ENCODE measurements around the gene HOTAIR.

Gene HOTAIR

DNA sequence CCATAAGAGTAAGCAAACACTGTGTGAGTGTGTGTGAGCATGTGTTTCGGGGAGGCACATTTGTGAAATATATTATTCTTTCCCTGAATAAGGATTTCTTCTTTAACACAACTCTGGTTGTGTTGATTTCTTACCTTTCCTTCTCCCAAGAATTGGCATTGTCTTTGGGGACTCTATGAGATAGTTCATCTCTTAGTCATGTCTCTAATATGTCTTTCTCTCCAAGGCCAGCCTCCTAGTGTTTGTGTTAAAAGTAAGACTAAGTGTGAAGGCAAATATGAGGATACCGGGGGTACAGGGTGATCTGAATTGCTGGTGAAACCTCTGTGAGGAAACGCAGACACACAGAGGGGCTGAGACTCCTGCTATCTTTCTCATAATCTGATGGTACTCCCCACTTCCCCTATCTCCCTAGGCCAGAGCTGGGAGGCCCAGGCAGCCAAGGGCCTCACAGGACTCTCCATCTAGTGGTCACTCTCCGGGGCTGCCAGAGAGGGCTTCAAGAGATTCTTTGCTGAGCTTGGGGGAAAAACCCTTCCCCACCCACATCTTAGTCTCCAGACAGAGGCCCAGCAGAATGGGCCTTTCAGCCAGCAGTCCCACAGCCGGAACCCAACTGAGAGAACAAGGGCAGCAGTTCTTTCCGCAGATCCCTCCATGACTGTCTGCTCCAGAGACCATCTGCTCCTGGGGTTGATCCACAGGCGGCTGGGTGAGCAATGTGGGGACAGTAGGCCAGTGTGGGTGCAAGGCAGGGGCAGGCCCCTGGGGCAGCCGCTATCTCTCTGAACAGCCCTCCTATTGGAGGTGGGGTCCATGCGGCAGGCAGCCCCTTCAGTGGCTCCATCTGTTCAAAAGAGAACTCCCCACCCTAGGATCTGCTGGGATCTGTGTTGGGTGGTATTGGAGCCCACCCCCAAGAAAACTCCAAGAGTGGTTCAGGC lies 25.8 kb downstream of the HOTAIR start:
- no peak for DNase-seq (ENCODE audit: low read depth in 1 of 2, low spot score in 1 of 2)

DNA sequence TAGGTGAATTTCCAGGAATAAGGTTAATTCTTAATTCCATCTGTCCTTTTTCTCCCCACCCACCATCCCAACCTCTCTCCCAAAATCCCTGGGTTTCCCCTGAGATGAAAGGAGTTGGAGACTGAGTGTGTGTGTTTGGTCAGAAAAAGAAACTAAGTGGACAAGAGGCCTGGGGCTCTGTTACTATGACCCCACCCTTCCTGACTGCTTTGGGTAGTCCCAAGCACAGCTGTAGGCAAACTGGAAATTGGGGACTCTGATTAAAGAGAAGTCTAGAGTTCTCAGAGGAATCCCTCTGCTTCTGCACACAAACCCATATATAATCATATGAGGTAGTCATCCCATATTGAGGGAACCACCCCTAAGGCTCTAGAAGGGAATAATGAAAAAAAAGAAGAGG lies 27.0 kb downstream of the HOTAIR start:
- no peak for DNase-seq (ENCODE audit: low read depth in 1 of 2, low spot score in 1 of 2)

DNA sequence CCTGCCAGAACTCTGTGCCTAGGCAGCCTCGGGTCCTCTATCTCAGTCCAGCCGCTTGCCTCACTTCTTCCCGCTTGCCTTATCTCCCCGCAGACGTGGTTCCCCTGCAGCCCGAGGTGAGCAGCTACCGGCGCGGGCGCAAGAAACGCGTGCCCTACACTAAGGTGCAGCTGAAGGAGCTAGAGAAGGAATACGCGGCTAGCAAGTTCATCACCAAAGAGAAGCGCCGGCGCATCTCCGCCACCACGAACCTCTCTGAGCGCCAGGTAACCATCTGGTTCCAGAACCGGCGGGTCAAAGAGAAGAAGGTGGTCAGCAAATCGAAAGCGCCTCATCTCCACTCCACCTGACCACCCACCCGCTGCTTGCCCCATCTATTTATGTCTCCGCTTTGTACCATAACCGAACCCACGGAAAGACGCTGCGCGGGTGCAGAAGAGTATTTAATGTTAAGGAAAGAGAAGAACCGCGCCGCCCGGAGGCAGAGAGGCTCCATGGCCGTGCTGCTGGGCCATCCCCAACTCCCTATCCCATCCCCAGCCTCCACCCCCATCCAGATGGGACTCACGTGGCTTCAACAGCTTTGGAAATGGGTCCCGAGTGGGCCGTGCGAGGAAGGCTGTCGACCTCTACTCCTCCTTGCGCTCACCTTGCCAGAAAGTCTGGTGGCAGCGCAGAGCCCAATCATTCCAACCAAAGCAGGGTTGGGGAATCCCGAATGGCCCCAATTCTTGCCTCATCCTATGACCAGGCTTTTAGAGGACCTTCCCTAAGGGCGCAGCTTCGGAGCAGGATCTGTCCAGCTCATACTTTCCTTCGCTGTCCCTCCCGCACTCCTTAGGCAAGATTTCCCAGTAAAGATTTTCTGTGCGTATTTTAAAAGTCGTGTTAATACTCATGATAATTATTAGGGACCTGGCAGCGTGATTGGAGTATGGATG lies 29.6 kb downstream of the HOTAIR start:
- no peak for DNase-seq (ENCODE audit: low read depth in 1 of 2, low spot score in 1 of 2)

DNA sequence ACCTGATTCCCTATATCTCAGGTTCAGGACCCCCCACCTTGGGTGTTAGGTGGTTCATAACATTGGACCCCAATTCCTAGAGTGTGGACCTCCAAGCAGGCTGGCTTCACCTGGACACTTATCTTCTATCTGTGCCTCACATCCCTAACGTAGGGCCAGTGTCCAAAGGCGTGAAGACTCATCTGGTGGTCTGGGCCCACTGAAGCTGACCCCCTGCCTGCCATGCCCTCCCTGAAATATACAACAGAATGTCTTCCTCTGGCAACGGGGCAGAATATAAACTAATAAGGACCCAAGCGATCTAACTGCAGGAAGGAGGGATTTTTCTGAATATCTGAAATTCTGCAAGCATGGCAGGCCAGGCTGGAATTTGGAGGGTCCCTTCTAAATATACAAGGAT lies 30.5 kb downstream of the HOTAIR start:
- no peak for DNase-seq (ENCODE audit: low read depth in 1 of 2, low spot score in 1 of 2)

DNA sequence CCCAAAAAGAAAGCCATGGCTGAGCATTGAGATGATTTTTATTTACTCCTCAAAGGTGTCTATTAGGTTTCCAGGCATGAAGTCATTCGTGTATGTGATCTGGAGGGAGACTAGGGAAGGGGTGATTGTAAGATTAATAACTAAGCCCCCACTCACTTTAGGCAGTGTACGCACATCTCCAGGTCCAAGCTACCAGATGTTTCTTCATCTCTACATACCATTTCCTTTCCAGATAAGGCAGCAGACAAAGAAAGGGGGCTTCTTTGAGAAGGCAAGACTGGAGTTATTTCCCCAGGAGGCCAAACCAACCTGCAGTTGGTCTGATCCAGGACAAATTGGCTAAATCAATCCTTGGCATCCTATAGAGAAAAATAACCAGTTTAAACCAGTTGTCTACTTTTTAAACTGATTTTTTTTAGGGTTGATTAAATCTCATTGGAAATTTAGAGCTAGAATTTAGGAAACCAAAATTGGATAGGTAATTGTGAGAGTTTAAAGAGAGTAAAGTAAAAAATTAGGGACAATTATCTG lies 32.2 kb downstream of the HOTAIR start:
- DNase-seq (ENCODE audit: low read depth in 1 of 2, low spot score in 1 of 2) = no peak

DNA sequence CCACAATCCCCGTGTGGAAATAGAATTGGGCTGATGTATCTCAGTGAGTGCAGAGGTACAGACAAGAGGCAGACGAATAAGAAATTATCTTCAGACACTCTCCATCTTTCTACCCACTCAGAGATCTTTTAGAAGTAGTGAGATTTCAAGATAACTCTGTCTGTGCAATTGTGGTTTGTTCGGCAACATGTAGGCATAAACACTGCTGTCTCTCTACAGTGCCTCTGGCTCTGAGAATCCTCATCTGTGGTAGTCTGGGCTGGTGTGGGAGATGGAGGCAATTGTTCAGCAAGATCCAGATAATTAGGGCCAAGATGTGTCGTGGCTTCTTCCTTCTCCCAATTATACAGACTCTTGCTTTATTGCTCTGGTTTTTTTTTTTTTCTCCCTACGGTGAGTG lies 33.0 kb downstream of the HOTAIR start:
- no peak for DNase-seq (ENCODE audit: low read depth in 1 of 2, low spot score in 1 of 2)

DNA sequence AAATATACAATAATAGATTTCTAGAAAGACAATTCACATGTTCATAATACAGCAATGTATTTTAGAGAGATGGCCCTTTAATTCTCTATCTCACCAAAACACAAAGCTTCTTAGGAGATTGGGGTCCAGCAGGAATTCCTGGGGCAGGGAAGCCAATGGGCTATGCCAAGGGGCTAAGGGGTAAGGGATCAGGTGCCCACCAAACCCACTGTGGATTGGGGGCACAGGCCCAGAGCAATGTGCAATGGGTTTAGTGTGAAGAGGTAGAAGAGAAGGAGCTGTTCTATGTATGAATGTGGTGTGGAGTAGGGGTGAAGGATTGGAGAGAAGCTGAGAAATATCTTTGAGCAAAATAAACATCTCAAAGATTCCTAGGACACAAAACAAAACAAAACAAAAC lies 33.6 kb downstream of the HOTAIR start:
- no peak for DNase-seq (ENCODE audit: low read depth in 1 of 2, low spot score in 1 of 2)

DNA sequence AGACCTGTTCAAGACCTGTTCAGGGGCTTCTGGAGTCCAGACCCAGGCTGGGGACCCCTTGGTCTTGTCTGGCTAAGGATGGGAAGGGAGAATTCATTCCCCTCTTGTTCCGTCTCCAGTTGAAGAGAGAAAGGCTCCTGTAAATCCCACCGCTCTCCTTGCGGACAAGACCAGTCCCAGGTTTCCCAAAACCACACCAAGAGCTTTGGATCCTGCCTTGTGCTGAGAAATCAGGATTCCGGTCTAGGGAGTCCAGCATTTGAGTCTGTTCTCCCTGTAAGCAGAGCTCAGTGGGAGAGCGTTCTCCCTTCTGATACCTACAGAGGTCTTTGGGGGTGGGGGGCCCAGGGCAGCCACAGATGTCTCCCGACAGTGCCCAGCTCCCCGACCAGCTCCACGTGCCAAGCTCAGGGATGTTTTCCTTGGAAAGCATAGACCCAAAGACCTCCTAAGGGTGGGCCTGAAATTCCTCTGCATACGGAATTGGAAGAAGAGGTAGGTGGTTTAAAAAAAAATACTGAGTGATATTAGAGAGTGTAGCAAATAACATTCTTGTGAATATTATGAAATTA lies 34.2 kb downstream of the HOTAIR start:
- DNase-seq (ENCODE audit: low read depth in 1 of 2, low spot score in 1 of 2) = no peak

DNA sequence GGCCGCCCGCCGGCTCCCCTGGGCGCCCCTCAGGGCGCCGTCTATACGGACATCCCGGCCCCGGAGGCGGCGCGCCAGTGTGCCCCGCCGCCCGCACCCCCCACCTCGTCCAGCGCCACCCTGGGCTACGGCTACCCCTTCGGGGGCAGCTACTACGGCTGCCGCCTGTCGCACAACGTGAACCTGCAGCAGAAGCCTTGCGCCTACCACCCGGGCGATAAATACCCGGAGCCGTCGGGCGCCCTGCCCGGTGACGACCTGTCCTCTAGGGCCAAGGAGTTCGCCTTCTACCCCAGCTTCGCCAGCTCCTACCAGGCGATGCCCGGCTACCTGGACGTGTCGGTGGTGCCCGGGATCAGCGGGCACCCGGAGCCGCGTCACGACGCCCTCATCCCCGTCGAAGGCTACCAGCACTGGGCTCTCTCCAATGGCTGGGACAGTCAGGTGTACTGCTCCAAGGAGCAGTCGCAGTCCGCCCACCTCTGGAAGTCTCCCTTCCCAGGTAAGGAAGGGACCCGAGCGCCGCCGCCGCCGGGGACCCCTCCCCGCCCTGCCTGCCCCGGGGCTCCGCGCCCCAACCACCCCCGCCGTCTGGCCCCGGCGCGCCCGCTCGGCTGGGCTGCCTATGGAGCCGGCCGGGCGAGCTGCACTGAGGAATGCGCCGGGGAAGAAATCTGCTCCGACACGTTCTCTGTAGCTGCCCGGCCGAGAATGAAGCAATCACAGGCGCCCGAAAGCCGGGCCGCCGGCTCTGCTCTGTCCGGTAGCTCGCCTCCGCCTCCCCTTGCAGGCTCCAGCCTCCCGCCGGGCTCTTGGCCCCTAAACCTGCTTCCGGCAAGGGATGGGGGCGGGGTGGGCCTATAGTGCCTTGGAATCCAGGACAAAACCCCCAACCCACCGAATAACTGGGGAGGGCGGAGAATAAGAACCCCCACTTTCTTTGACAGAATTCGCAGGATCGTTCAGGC lies 35.3 kb downstream of the HOTAIR start:
- no peak for DNase-seq (ENCODE audit: low read depth in 1 of 2, low spot score in 1 of 2)

DNA sequence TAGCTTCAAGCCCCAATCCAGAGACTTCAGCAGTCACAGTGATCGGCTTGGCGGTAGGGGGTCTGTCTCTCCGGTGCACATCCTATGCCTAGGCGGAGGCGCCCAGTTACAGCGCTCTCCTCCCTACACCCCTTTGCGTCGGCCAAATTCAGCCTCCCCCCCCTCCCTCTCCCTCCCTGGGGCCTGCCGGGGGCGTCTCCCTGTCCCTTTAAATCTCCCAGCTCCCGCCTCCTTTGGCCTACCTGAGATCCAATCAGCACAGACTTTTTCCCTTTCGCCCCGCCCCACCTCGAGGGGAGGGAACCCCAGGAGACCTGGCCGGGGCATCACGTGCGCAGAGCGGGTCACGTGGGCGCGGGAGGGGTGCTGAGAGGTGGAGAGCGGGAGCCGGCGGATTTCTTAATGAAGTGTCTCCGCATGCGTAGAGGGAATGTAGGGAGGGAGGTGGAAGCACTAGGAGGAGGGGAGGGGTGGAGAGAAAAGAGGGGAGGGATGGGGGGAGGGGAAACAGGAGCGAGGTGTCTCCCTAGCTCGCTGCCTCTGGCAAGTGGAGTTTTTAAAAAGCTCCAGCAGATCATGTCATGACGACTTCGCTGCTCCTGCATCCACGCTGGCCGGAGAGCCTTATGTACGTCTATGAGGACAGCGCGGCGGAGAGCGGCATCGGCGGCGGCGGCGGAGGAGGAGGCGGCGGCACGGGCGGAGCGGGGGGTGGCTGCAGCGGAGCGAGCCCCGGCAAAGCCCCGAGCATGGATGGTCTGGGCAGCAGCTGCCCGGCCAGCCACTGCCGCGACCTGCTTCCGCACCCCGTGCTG lies 36.2 kb downstream of the HOTAIR start, which contains the start of gene HOXC13:
HOXC13 (plus strand) TSS at position 506 of the 815 bp plus-strand sequence; CDS start at position 582, 76 bp downstream.
- peak in 1 of 2 donors; percentile 28 for DNase-seq (ENCODE audit: low read depth in 1 of 2, low spot score in 1 of 2)

DNA sequence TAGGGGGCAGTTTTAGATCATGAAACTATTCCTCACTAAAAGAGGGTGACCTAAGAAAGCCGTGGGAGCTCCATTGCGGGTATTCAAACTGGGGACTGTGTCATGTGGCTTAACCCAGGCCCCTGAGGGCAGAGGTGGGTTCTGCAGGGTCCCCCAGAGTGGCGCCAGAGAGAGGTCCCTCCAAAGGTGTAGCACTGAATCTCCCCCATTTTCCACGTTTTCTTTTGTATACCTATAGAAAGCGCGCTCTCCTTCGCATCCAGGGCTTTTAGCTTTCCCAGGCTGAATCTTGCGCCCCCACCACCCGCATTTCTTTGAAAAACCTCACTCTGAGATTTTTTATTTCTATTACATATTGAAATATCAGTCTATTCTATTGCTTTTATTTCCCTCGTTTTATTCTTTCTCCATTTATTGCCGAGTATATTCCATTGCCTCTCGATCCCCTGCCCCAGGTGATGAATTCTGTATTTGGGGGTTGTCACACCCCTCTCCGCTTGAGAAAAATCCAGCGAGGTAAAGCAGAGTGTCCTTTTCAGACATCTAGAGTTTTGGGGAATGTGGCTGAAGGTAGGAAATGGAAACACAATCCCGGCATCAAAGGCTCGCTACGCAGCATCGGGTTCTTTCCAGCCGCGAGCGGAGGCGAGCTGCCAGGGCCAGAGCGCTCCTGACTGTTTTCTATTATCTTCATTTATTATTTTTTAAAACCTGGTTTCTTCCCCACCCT lies 37.0 kb downstream of the HOTAIR start:
- DNase-seq (ENCODE audit: low read depth in 1 of 2, low spot score in 1 of 2) = no peak

DNA sequence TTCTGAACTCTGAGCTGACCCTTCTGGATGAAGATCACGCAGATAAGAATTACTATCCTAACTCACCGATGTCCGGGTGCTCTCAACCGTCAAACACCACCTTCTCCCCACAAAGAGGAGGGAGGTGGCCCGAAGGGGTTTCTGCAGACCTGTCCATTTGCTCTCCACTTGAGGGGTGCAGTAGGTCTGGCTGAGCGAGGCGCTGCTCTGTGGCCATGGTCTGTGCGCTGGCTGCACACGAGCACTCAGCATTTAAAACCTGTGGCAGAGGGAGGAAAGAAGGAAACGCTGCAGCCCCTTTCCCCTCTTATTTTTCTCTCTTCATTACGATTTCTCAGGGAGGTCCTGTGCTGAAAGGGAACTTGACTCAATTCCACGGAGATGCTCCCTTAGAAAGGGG lies 37.7 kb downstream of the HOTAIR start:
- DNase-seq (ENCODE audit: low read depth in 1 of 2, low spot score in 1 of 2) = no peak

DNA sequence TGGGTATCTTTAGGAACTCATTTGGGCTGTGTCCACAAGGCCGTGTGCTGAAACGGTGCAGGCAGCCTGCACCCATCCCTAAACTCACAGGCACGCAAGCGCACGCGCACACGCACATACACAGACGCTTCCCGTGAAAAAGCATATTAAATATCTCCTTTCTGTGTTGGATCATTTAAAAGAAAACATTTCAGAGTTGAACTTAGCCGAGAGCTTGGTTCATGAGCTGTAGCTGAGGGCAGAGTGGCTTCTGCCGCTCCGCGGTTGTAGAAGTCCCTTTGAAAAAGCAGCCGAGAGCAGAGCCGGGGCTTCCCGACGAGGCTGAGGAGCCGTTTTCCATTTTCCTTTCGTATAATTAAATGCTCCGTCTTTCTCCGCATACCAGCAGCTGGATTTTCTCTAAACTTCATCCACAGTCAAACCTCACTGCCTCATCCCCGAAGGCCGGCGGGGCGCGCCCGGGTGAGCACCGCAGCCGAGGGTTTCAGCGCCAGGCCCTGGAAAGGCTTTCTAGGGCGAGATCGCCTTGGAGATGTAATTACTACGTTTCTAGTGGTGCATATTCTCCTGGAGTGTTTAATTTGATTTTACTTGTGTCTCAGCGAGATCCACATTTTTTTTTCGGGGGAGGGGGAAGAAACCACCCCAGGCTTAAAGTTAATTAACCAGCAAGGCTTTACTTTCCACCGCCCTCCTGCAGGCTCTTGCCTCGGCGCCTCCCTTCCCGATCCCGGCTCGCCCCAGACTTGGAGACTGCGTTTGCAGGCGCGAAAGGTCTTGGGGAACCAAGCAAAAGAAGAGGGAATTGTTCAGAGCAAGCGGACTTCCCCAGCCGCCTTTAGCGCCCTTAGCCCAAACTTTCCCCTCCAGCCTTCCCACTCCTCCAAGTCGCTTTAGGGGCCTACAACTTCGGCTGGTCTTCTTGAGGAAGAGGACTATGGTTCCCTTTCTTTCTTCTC lies 39.1 kb downstream of the HOTAIR start:
- no peak for DNase-seq (ENCODE audit: low read depth in 1 of 2, low spot score in 1 of 2)

DNA sequence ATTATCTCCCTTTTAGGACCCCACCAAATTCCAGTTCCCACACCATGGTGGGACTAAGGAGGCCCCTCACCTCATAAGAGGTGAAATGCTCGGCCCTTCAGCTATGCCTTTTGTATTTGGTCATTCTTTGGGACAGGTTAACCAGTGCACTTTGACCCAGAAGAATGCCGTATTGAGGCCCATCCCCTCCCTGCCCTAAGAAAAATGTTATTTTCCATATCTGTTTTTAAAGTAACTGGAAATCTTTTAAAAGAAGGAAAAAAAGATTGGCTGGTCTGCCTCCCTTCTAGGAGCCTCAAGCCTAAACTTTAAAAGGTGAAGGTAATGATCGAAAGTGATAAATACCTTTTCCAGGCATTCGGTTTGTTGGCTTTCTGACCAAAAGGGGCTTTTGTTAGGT lies 41.8 kb downstream of the HOTAIR start:
- no peak for DNase-seq (ENCODE audit: low read depth in 1 of 2, low spot score in 1 of 2)

DNA sequence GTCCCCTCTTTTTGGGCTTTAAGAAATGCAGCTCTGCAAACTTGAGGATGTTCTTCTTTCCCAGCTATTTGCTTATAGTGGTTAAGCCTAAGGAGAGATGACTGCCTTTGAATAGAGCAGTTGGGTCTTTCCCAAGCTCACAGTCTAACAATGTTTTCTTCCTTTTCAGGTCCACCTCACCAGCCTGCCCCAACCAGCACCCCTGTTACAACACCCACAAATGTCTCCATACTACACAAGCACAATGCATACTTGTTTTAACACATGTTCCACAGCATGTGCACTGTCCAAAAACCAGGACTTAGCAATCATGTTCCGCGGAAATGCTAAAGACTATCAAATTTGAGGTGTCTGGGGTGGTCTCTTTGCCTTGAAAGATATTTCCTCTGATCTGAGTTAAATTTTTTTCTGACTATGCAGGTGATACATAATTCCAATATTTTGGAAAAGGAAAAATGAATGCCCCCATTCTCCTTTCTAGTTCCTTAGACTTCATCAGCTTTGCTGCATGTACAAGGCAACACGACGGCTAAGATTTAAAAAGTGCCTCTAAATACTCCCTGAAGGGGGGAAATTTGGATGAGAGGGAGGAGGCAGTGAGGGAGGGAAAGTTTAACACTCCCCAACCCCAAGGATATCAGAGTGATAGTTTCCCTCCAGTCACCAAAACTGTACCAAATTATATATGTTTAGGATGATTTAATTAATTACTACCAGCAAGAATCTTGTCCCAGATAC lies 42.7 kb downstream of the HOTAIR start:
- no peak for DNase-seq (ENCODE audit: low read depth in 1 of 2, low spot score in 1 of 2)

DNA sequence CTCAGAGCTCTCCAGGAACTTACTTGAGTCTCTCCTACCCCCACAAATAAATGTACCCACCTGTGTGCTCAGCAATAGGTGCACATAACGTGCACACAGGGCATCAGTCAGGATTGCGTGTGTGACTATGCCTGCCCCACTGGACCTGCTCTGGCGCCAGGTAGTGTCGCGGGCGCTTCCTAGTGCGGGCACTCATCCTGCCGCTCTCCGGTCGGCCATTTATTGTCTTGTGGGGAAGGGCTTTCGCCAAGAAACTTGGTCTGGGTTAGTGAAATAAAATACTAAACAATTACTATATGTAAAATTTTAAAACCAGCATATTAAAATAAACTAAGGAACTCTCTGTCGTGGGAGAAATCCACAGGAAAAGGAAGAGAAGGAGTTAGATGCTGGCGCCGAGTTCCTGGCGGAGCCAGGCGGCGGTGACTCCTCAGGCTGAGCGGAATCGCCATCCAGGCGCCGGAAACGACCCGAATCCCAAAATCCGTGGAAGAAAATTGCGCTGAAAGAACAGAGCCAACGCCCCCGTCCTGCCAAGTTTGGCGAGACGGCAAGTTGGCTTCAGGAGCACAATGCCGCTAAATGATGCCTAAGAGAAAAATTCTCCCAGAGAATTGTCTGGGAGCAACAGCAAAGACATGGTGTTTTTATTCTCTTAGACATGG lies 44.0 kb downstream of the HOTAIR start:
- DNase-seq (ENCODE audit: low read depth in 1 of 2, low spot score in 1 of 2) = no peak
